Esophagus squamous epithelium (tissue), 4 donors: ENCODE results near the gene S100A9.

Experiments
- POLR2A ChIP-seq, 4 donors: fragments of 450-650 bp; IDR thresholded peaks; one replicate each; pipeline ENCODE4 v1.6.1; 2017; ENCODE audit warnings: antibody characterized with exemption in 4 of 4, mild to moderate bottlenecking in 4 of 4, moderate library complexity in 3 of 4
- TF ChIP-seq, protein P1 (sequence below), 6 experiments: fragments of 450-650 bp in 4 of 6; fragments of 200-600 bp in 2 of 6; sonication (generic) in 2 of 6; IDR thresholded peaks; one replicate each; pipeline ENCODE4 v1.5.1; 2016 to 2019; ENCODE audit warnings: antibody characterized with exemption in 6 of 6, mild to moderate bottlenecking in 4 of 6, moderate library complexity in 4 of 6

DNA sequence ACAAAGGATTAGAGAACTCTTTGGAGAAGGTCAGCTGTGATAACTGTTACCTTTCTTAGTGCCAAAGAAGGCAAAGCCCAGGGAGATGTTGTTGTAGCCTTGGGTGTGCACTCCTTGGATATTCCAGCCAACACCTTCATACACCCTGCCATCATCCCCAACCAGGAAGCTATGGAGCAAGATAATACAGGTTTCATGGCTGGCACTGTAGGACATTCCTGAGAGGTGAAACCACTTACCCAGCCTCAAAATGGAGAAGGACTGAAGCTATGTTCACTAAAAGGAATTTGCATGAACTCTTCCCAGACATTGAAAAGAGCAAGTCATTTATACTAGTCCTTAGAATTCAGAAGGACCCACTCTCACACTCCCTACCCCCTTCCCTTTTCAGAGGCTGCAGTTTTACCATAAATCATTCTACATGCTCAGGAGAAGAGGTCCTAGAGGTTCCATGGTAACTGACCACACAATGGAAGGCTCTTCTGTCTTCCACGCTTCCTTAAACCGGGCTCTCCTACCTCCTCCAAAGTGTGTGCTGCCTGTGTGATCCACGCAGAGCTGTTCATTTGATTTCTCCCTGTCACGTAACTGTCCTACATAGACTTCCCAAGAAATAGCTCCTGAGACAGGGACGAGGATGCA is 14.5 kb upstream of the S100A9 start:
- TF ChIP-seq, protein P1, sequence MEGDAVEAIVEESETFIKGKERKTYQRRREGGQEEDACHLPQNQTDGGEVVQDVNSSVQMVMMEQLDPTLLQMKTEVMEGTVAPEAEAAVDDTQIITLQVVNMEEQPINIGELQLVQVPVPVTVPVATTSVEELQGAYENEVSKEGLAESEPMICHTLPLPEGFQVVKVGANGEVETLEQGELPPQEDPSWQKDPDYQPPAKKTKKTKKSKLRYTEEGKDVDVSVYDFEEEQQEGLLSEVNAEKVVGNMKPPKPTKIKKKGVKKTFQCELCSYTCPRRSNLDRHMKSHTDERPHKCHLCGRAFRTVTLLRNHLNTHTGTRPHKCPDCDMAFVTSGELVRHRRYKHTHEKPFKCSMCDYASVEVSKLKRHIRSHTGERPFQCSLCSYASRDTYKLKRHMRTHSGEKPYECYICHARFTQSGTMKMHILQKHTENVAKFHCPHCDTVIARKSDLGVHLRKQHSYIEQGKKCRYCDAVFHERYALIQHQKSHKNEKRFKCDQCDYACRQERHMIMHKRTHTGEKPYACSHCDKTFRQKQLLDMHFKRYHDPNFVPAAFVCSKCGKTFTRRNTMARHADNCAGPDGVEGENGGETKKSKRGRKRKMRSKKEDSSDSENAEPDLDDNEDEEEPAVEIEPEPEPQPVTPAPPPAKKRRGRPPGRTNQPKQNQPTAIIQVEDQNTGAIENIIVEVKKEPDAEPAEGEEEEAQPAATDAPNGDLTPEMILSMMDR (IDR thresholded peaks at IDR 0.05) = no peak
- TF ChIP-seq POLR2A (IDR thresholded peaks at IDR 0.05) = no peak
